ENCODE measurements around the gene TNNI2.

GRCh38 chr11:1840780-1841480 lies 2.1 kb downstream of the TNNI2 start:
- TF ChIP-seq EZH2 (IDR thresholded peaks at IDR 0.05; ENCODE audit: borderline replicate concordance, insufficient read depth, low read depth, low read length, poor library complexity, severe bottlenecking): no peak
- TF ChIP-seq CTCF (IDR thresholded peaks at IDR 0.05): no peak
